GM19099 (cell line): ENCODE measurements around the gene LHX2.

ENCODE experiments used
- POLR2A ChIP-seq: IDR thresholded peaks from 3 replicates; pipeline ENCODE4 v1.6.1; 2011; ENCODE audit warnings: low read depth; ENCODE audit not compliant: insufficient read length; ENCODE audit errors: extremely low read depth

LHX2 gene

GRCh38 chr9:123997665-123998277, 13.8 kb upstream of the LHX2 start:
- TF ChIP-seq POLR2A = no peak

- no peak for TF ChIP-seq POLR2A
These were observed 13.2 kb upstream of the LHX2 start for GRCh38 chr9:123998278-123998925.

GRCh38 chr9:123998970-123999621, 12.5 kb upstream of the LHX2 start:
- TF ChIP-seq POLR2A = no peak

GRCh38 chr9:123999661-124000060, 11.9 kb upstream of the LHX2 start:
- TF ChIP-seq POLR2A = no peak

- no peak for TF ChIP-seq POLR2A
These were observed 11.3 kb upstream of the LHX2 start for GRCh38 chr9:124000161-124000783.

- no peak for TF ChIP-seq POLR2A
These were observed 10.6 kb upstream of the LHX2 start for GRCh38 chr9:124000784-124001457.

- TF ChIP-seq POLR2A = no peak
These were observed 10.1 kb upstream of the LHX2 start for GRCh38 chr9:124001458-124001799.

GRCh38 chr9:124001866-124002525, 9.6 kb upstream of the LHX2 start:
- no peak for TF ChIP-seq POLR2A

GRCh38 chr9:124003636-124004349, 7.8 kb upstream of the LHX2 start:
- TF ChIP-seq POLR2A = no peak

GRCh38 chr9:124004593-124004992, 7.0 kb upstream of the LHX2 start:
- TF ChIP-seq POLR2A = no peak

- no peak for TF ChIP-seq POLR2A
These were observed 6.4 kb upstream of the LHX2 start for GRCh38 chr9:124005029-124005771.

- no peak for TF ChIP-seq POLR2A
These were observed 4.9 kb upstream of the LHX2 start for GRCh38 chr9:124006448-124007361.
